PC-3 (cell line): ENCODE results near the gene RCAN1. TPM values are rescaled to one million over a fixed set of nuclear protein-coding genes. Genes with fewer than 3 reads are reported as not detected.

ENCODE experiments used
- ATAC-seq: fragments of 200-7000 bp; cut with Tn5 transposase; 2 replicates; pipeline ENCODE4 v1.9.1; 2020; ENCODE audit warnings: mild to moderate bottlenecking, moderate library complexity
- BruUV-seq: library from RNA; stranded (reverse); fragments of 400-500 nt; replicated peaks from 2 replicates; lab custom pipeline; 2021; lab: Mats Ljungman, UMichigan
- CTCF ChIA-PET: fragments of 300-600 bp; sonication (Branson Sonifier 250); formaldehyde crosslinking; loops from one replicate; lab custom pipeline; 2022; ENCODE audit warnings: antibody characterized with exemption; lab: Charles Lee
- POLR2A ChIA-PET: fragments of 300-600 bp; sonication (Branson Sonifier 250); formaldehyde crosslinking; loops from one replicate; lab custom pipeline; 2022; ENCODE audit warnings: antibody characterized with exemption; ENCODE audit not compliant: unreplicated experiment; lab: Charles Lee
- DNase-seq: peaks from one replicate; pipeline ENCODE4 v3.0.0-alpha.2; 2015
- H2AFZ ChIP-seq: fragments of 300-600 bp; sonication (generic); 2 replicates; pipeline ENCODE4 v1.6.0; 2016; ENCODE audit warnings: antibody characterized with exemption, low read length
- H3F3A ChIP-seq: fragments of 300-600 bp; sonication (generic); one replicate; pipeline ENCODE4 v1.6.0; 2017; ENCODE audit warnings: antibody characterized with exemption, low read length, control low read depth, mild to moderate bottlenecking; ENCODE audit not compliant: unreplicated experiment
- H3K27ac ChIP-seq: fragments of 300-600 bp; sonication (generic); 2 replicates; pipeline ENCODE4 v1.5.1; 2016; ENCODE audit warnings: mild to moderate bottlenecking, low read length
- H3K27me3 ChIP-seq: fragments of 300-600 bp; sonication (generic); 2 replicates; pipeline ENCODE4 v1.6.1; 2016; ENCODE audit warnings: low read length, mixed read lengths
- H3K36me3 ChIP-seq: fragments of 300-600 bp; sonication (generic); 2 replicates; pipeline ENCODE4 v1.6.1; 2016; ENCODE audit warnings: low read depth, mixed run types, low read length, mixed read lengths
- H3K4me1 ChIP-seq: fragments of 300-600 bp; sonication (generic); 2 replicates; pipeline ENCODE4 v1.5.1; 2016; ENCODE audit warnings: low read length; ENCODE audit not compliant: insufficient read depth
- H3K4me2 ChIP-seq: fragments of 300-600 bp; sonication (generic); 2 replicates; pipeline ENCODE4 v1.6.0; 2016; ENCODE audit warnings: low read length
- H3K4me3 ChIP-seq: fragments of 300-600 bp; sonication (generic); 2 replicates; pipeline ENCODE4 v1.5.1; 2016; ENCODE audit warnings: mild to moderate bottlenecking, low read length, mixed read lengths
- H3K79me2 ChIP-seq: fragments of 300-600 bp; sonication (generic); 2 replicates; pipeline ENCODE4 v1.6.1; 2017; ENCODE audit warnings: low read length, mixed read lengths
- H3K9ac ChIP-seq: fragments of 300-600 bp; sonication (generic); 2 replicates; pipeline ENCODE4 v1.6.0; 2016; ENCODE audit warnings: mild to moderate bottlenecking, low read length
- H3K9me2 ChIP-seq: fragments of 300-600 bp; sonication (generic); replicated peaks from 2 replicates; pipeline ENCODE4 v1.6.1; 2016; ENCODE audit warnings: mixed run types, low read length, mixed read lengths
- H3K9me3 ChIP-seq: fragments of 300-600 bp; sonication (generic); 2 replicates; pipeline ENCODE4 v1.6.1; 2016; ENCODE audit warnings: low read length, mixed read lengths
- H4K20me1 ChIP-seq: fragments of 300-600 bp; sonication (generic); 2 replicates; pipeline ENCODE4 v1.6.1; 2016; ENCODE audit warnings: low read length, mixed read lengths
- EZH2 ChIP-seq: fragments of 300-600 bp; sonication (generic); IDR thresholded peaks from one replicate; pipeline ENCODE4 v1.6.1; 2017; ENCODE audit warnings: antibody characterized with exemption, mild to moderate bottlenecking, low read length; ENCODE audit not compliant: unreplicated experiment
- EZH2phosphoT487 ChIP-seq: fragments of 300-600 bp; sonication (generic); IDR thresholded peaks from 2 replicates; pipeline ENCODE4 v1.6.1; 2018; ENCODE audit warnings: mild to moderate bottlenecking, antibody characterized with exemption, low read length, borderline replicate concordance
- intact Hi-C: fragments of 100-400 bp; cut with micrococcal nuclease; formaldehyde crosslinking; loops from 2 replicates; pipeline ENCODE4 v1.9.0; 2023
- total RNA-seq: library from RNA; depleted of rRNA; stranded (reverse); fragments of >200 nt; gene quantifications from 2 replicates; pipeline ENCODE4 v1.2.3, GENCODE V29; 2014
- TF ChIP-seq, protein P1 (sequence below): fragments of 300-600 bp; sonication (generic); conservative IDR thresholded peaks from 2 replicates; pipeline ENCODE4 v1.5.1; 2017; ENCODE audit warnings: antibody characterized with exemption, low read depth, mild to moderate bottlenecking, low read length

Gene RCAN1
- total RNA-seq, 1 experiment from 2014 or later = 26.2 TPM

DNA sequence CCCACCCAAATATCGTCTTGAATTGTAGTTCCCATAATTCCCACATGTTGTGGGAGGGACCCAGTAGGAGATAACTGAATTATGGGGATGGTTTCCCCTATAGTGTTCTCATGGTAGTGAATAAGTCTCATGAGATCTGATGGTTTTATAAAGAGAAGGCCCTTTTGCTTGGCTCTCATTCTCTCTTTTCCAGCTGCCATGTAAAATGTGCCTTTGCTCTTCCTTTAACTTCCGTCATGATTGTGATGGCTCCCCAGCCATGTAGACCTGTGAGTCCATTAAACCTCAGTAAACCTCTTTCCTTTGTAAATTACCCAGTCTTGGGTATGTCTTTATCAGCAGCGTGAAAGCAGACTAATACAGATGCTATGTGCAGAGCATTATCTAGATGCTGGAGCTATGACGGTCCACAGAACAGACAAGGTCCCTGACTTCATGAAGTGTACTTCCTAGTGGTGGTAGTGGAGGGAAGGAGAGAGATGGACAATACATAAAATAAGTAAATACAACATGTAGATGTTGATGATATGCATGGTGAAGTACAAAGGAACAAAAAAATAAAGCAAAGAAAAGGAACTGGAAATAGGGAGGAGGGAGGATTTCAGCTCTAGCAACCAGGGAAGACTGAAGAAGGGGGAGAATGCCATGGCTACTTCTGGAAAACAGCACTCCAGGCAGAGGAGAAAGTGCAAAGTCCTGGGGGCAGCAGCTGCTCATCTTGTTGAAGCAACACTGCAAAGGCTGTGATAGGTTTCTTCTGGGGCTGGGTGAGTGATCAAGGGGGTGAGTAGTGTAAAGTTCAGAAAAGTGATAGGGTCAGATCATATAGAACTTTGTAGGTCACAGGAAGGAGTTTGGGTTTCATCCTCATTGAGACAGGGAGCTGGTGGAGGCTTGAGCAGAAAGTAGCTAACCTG, 6.8 kb upstream of the RCAN1 start:
- no TSS peak for BruUV-seq
- H3K9ac ChIP-seq = no peak overlapping the region
- H3K79me2 ChIP-seq = no peaks in the 10 kb centered on the region
- no peaks in the 10 kb centered on the region for H3K36me3 ChIP-seq
- no peak overlapping the region for H3K27ac ChIP-seq
- no peak overlapping the region for H3K4me3 ChIP-seq
- TF ChIP-seq, protein P1, sequence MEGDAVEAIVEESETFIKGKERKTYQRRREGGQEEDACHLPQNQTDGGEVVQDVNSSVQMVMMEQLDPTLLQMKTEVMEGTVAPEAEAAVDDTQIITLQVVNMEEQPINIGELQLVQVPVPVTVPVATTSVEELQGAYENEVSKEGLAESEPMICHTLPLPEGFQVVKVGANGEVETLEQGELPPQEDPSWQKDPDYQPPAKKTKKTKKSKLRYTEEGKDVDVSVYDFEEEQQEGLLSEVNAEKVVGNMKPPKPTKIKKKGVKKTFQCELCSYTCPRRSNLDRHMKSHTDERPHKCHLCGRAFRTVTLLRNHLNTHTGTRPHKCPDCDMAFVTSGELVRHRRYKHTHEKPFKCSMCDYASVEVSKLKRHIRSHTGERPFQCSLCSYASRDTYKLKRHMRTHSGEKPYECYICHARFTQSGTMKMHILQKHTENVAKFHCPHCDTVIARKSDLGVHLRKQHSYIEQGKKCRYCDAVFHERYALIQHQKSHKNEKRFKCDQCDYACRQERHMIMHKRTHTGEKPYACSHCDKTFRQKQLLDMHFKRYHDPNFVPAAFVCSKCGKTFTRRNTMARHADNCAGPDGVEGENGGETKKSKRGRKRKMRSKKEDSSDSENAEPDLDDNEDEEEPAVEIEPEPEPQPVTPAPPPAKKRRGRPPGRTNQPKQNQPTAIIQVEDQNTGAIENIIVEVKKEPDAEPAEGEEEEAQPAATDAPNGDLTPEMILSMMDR = no peak
- TF ChIP-seq EZH2 = no peak
- no peak for TF ChIP-seq EZH2phosphoT487
- H3F3A ChIP-seq = no peaks in the 10 kb centered on the region
- H3K27me3 ChIP-seq = peaks cover 11% of the 10 kb centered on the region; the same call in 1 of the 2 replicates
- no peaks in the 10 kb centered on the region for H3K4me1 ChIP-seq
- intact Hi-C loops = no loop called here
- H3K4me2 ChIP-seq = no peak overlapping the region
- no peak overlapping the region for H2AFZ ChIP-seq
- H3K9me2 ChIP-seq = no peaks in the 10 kb centered on the region
- POLR2A ChIA-PET = no interaction called here
- ATAC-seq = no peak
- CTCF ChIA-PET = interaction anchor here (0.5 kb wide), 1 partner anchor 18 kb away, joined by 3 read pairs; no protein-coding TSS in a partner anchor
- DNase-seq = no peak
- H3K9me3 ChIP-seq = no peaks in the 10 kb centered on the region
- H4K20me1 ChIP-seq = no peaks in the 10 kb centered on the region

DNA sequence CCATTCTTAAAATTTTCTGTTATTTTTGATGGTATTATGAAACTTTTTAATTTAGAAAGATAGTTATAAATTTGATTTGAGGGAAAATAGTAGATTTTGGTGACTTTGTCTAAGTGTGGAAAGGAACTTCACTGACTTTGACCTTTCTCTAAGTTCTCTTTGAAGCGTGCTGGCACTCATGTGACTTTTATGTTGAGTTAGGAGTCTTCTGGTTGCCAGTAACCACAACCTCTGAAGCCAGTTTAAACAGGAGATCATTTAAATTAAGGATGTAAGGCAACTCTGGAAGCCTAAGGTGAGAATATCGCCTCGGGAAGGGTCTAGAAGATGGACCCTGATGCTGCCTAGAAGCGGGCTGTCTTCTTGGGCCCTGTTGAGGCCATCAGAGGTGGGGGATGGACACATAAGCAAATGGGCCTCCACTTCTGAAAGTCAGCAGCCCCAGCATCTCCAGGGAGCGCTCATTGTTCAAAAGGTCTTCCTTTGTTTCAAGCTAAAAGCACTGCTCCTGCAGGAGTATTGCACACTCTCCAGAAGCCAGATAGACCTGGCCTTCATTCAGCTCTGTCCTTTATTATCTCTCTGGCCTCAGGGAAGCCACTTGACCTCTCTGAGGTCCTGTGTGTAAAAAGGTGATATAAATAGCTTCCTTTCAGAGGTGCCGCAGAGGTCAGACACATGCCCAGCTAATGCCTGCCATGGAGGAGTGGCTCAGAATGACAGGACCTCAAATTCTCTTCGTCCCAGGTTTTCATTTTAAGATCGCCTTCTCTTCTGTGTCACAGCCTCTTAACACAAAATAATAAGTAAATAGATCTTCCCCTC, 5.1 kb upstream of the RCAN1 start:
- Histone ChIP-seq H3F3A (no peaks in the 10 kb centered on the region), H3K4me3 (no peak overlapping the region), H2AFZ (no peak overlapping the region), H3K9me2 (no peaks in the 10 kb centered on the region), H3K4me2 (no peak overlapping the region), H3K4me1 (0 out of 2 replicates have a peak, but pooled peaks cover 4% of the 10 kb centered on the region), H3K79me2 (no peaks in the 10 kb centered on the region), H4K20me1 (no peaks in the 10 kb centered on the region), H3K27me3 (peaks cover 11% of the 10 kb centered on the region; the same call in 1 of the 2 replicates), H3K27ac (no peak overlapping the region), H3K9me3 (no peaks in the 10 kb centered on the region), H3K36me3 (no peaks in the 10 kb centered on the region), H3K9ac (no peak overlapping the region)
- ATAC-seq (no peak), DNase-seq (no peak)
- BruUV-seq = no TSS peak
- no peak for TF ChIP-seq EZH2
- TF ChIP-seq, protein P1 = no peak
- no peak for TF ChIP-seq EZH2phosphoT487
- ChIA-PET POLR2A (no interaction called here), CTCF (no interaction called here)
- intact Hi-C loops = no loop called here
